ENCODE results near the gene ATP6V0C. TPM values are rescaled to one million over a fixed set of nuclear protein-coding genes. Genes with fewer than 3 reads are reported as not detected.

The ATP6V0C gene
- polyA plus RNA-seq, 1 donor from 2014 or later = 100 TPM

GRCh38 chr16:2531371-2531695, 17.6 kb downstream of the ATP6V0C start, which contains the start of gene CEMP1:
CEMP1 (minus strand) TSS chr16:2531408; CDS start chr16:2531073, 335 bp downstream.
- H3K9me2 ChIP-seq (ENCODE audit: insufficient read depth, low read length) = no peaks in the 10 kb centered on the region
- peak within 1 kb of the TSS; percentile 87 for H2AFZ ChIP-seq (ENCODE audit: low read depth, low read length)
- H3K36me3 ChIP-seq (ENCODE audit: insufficient read depth, low read length) = no peaks in the 10 kb centered on the region
- H3K4me3 ChIP-seq (ENCODE audit: low read length) = peak within 1 kb of the TSS; percentile 78
- H3K79me2 ChIP-seq (replicated peaks; ENCODE audit: insufficient read depth, low read length) = no peaks in the 10 kb centered on the region
- TF ChIP-seq CTCF (IDR thresholded peaks at IDR 0.05; ENCODE audit: poor library complexity, severe bottlenecking) (no peak), TAF1 (IDR thresholded peaks at IDR 0.05; ENCODE audit: low read depth) (no peak), EP300 (conservative IDR thresholded peaks at IDR 0.05; ENCODE audit: poor library complexity, severe bottlenecking) (no peak), RAD21 (conservative IDR thresholded peaks at IDR 0.05) (no peak), MXI1 (conservative IDR thresholded peaks at IDR 0.05; ENCODE audit: poor library complexity, severe bottlenecking) (no peak), REST (IDR thresholded peaks at IDR 0.05; ENCODE audit: borderline replicate concordance) (no peak), EZH2 (IDR thresholded peaks at IDR 0.05; ENCODE audit: borderline replicate concordance, insufficient read depth, low read length, poor library complexity, severe bottlenecking) (no peak), SMC3 (conservative IDR thresholded peaks at IDR 0.05; ENCODE audit: poor library complexity) (no peak), POLR2AphosphoS5 (IDR thresholded peaks at IDR 0.05) (no peak)
- H3F3A ChIP-seq (ENCODE audit: insufficient read depth, low read length, poor library complexity, severe bottlenecking) = no peaks in the 10 kb centered on the region
- H3K9ac ChIP-seq (ENCODE audit: low read length) = peak within 1 kb of the TSS; percentile 88
- H3K27ac ChIP-seq (ENCODE audit: low read length) = peak within 1 kb of the TSS; percentile 79
- no peaks in the 10 kb centered on the region for H3K27me3 ChIP-seq (ENCODE audit: insufficient read depth, low read depth, low read length)
- H3K4me2 ChIP-seq (ENCODE audit: low read length) = peak within 1 kb of the TSS; percentile 92
- H3K9me3 ChIP-seq (ENCODE audit: low read length) = no peaks in the 10 kb centered on the region
- H4K20me1 ChIP-seq (ENCODE audit: insufficient read depth) = no peaks in the 10 kb centered on the region

- no peaks in the 10 kb centered on the region for H3F3A ChIP-seq (ENCODE audit: insufficient read depth, low read length, poor library complexity, severe bottlenecking)
- H2AFZ ChIP-seq (ENCODE audit: low read depth, low read length) = peak overlapping the region; percentile 87
- no peaks in the 10 kb centered on the region for H3K79me2 ChIP-seq (replicated peaks; ENCODE audit: insufficient read depth, low read length)
- no peaks in the 10 kb centered on the region for H3K27me3 ChIP-seq (ENCODE audit: insufficient read depth, low read depth, low read length)
- peak; percentile 32 for TF ChIP-seq TAF1 (IDR thresholded peaks at IDR 0.05; ENCODE audit: low read depth)
- peak; percentile 40 for TF ChIP-seq SMC3 (conservative IDR thresholded peaks at IDR 0.05; ENCODE audit: poor library complexity)
- TF ChIP-seq POLR2AphosphoS5 (IDR thresholded peaks at IDR 0.05) = peak; percentile 95
- peak; percentile 7 for TF ChIP-seq CTCF (IDR thresholded peaks at IDR 0.05; ENCODE audit: poor library complexity, severe bottlenecking)
- TF ChIP-seq EP300 (conservative IDR thresholded peaks at IDR 0.05; ENCODE audit: poor library complexity, severe bottlenecking) = no peak
- TF ChIP-seq REST (IDR thresholded peaks at IDR 0.05; ENCODE audit: borderline replicate concordance) = peak; percentile 70
- TF ChIP-seq EZH2 (IDR thresholded peaks at IDR 0.05; ENCODE audit: borderline replicate concordance, insufficient read depth, low read length, poor library complexity, severe bottlenecking) = no peak
- peak; percentile 90 for TF ChIP-seq MXI1 (conservative IDR thresholded peaks at IDR 0.05; ENCODE audit: poor library complexity, severe bottlenecking)
- no peak for TF ChIP-seq RAD21 (conservative IDR thresholded peaks at IDR 0.05)
- H3K4me2 ChIP-seq (ENCODE audit: low read length) = peak overlapping the region; percentile 92
- peak overlapping the region; percentile 78 for H3K4me3 ChIP-seq (ENCODE audit: low read length)
- peak overlapping the region; percentile 79 for H3K27ac ChIP-seq (ENCODE audit: low read length)
- no peaks in the 10 kb centered on the region for H4K20me1 ChIP-seq (ENCODE audit: insufficient read depth)
- H3K9ac ChIP-seq (ENCODE audit: low read length) = peak overlapping the region; percentile 88
- no peaks in the 10 kb centered on the region for H3K36me3 ChIP-seq (ENCODE audit: insufficient read depth, low read length)
- H3K9me3 ChIP-seq (ENCODE audit: low read length) = no peaks in the 10 kb centered on the region
- no peaks in the 10 kb centered on the region for H3K9me2 ChIP-seq (ENCODE audit: insufficient read depth, low read length)
These were observed 18.1 kb downstream of the ATP6V0C start for GRCh38 chr16:2531696-2532493.

Measured in neural cell (in vitro differentiated cells).